Measurements from ENCODE around the gene TMPRSS12.

- TF ChIP-seq, protein P1, sequence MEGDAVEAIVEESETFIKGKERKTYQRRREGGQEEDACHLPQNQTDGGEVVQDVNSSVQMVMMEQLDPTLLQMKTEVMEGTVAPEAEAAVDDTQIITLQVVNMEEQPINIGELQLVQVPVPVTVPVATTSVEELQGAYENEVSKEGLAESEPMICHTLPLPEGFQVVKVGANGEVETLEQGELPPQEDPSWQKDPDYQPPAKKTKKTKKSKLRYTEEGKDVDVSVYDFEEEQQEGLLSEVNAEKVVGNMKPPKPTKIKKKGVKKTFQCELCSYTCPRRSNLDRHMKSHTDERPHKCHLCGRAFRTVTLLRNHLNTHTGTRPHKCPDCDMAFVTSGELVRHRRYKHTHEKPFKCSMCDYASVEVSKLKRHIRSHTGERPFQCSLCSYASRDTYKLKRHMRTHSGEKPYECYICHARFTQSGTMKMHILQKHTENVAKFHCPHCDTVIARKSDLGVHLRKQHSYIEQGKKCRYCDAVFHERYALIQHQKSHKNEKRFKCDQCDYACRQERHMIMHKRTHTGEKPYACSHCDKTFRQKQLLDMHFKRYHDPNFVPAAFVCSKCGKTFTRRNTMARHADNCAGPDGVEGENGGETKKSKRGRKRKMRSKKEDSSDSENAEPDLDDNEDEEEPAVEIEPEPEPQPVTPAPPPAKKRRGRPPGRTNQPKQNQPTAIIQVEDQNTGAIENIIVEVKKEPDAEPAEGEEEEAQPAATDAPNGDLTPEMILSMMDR (IDR thresholded peaks at IDR 0.05): no peak
- TF ChIP-seq POLR2A (IDR thresholded peaks at IDR 0.05): no peak
Observed at GRCh38 chr12:50888666-50889065, 45.9 kb downstream of the TMPRSS12 start.
